SU-DHL-6 (cell line): ENCODE measurements around the gene C12orf57.

Experiments used
- H2AFZ ChIP-seq: fragments of 200-600 bp; sonication (generic); 2 replicates; pipeline ENCODE4 v1.6.1; 2014; ENCODE audit warnings: low read depth, mild to moderate bottlenecking, moderate library complexity, mixed read lengths, antibody characterized with exemption, low read length; ENCODE audit not compliant: severe bottlenecking
- H3F3A ChIP-seq: fragments of 200-600 bp; shearing (Covaris generic); 2 replicates; pipeline ENCODE4 v1.6.0; 2016; ENCODE audit warnings: antibody characterized with exemption, mild to moderate bottlenecking; ENCODE audit not compliant: insufficient read depth
- H3K27ac ChIP-seq: fragments of 200-600 bp; sonication (generic); 2 replicates; pipeline ENCODE4 v1.5.1; 2016; ENCODE audit warnings: low read depth, mild to moderate bottlenecking, low read length, moderate library complexity, mixed read lengths
- H3K27me3 ChIP-seq: fragments of 200-600 bp; sonication (generic), shearing (Covaris generic); 2 replicates; pipeline ENCODE4 v1.6.0; 2014; ENCODE audit warnings: mild to moderate bottlenecking, low read length
- H3K36me3 ChIP-seq: fragments of 200-600 bp; sonication (generic); 2 replicates; pipeline ENCODE4 v1.6.1; 2014; ENCODE audit warnings: mild to moderate bottlenecking, low read length, mixed read lengths
- H3K4me2 ChIP-seq: fragments of 300-600, 200-600 bp; shearing (Covaris generic), sonication (generic); 2 replicates; pipeline ENCODE4 v1.6.0; 2014; ENCODE audit warnings: low read length, low read depth, mild to moderate bottlenecking; ENCODE audit not compliant: poor library complexity, severe bottlenecking
- H3K4me3 ChIP-seq: fragments of 200-600 bp; sonication (generic); 2 replicates; pipeline ENCODE4 v1.5.1; 2014; ENCODE audit warnings: antibody characterized with exemption, low read length, mild to moderate bottlenecking, mixed read lengths; ENCODE audit not compliant: insufficient read depth, poor library complexity, severe bottlenecking
- H3K79me2 ChIP-seq: fragments of 200-600 bp; sonication (generic); 2 replicates; pipeline ENCODE4 v1.6.1; 2014; ENCODE audit warnings: mild to moderate bottlenecking, low read length, moderate library complexity; ENCODE audit not compliant: insufficient read depth
- H3K9ac ChIP-seq: fragments of 200-600 bp; sonication (generic); 2 replicates; pipeline ENCODE4 v1.7.0; 2014; ENCODE audit warnings: mild to moderate bottlenecking, low read length
- H3K9me2 ChIP-seq: fragments of 200-600 bp; sonication (generic); replicated peaks from 2 replicates; pipeline ENCODE4 v1.6.1; 2014; ENCODE audit warnings: low read length; ENCODE audit not compliant: insufficient read depth
- H3K9me3 ChIP-seq: fragments of 200-600 bp; sonication (generic); 2 replicates; pipeline ENCODE4 v1.6.1; 2014; ENCODE audit warnings: low read length, mixed read lengths; ENCODE audit not compliant: insufficient read depth
- H4K20me1 ChIP-seq: fragments of 200-600 bp; sonication (generic); 2 replicates; pipeline ENCODE4 v1.6.1; 2014; ENCODE audit warnings: low read depth, mild to moderate bottlenecking, antibody characterized with exemption, low read length, moderate library complexity, mixed read lengths
- CTCF ChIP-seq: fragments of 200-600 bp; sonication (generic); IDR thresholded peaks from one replicate; pipeline ENCODE4 v1.5.1; 2017; ENCODE audit warnings: antibody characterized with exemption, mild to moderate bottlenecking, low read length, moderate library complexity; ENCODE audit not compliant: insufficient read depth, poor library complexity, severe bottlenecking
- EZH2phosphoT487 ChIP-seq: fragments of 200-600 bp; sonication (generic), shearing (Covaris generic); conservative IDR thresholded peaks from 2 replicates; pipeline ENCODE4 v1.6.1; 2018; ENCODE audit warnings: mild to moderate bottlenecking, antibody characterized with exemption, low read length, moderate library complexity, mixed read lengths

The C12orf57 gene

GRCh38 chr12:6921996-6922946 lies 21.6 kb upstream of the C12orf57 start:
- H3K4me3 ChIP-seq: no peak overlapping the region
- no peak overlapping the region for H3K9ac ChIP-seq
- no peaks in the 10 kb centered on the region for H3K9me3 ChIP-seq
- H4K20me1 ChIP-seq: no peaks in the 10 kb centered on the region
- H3K36me3 ChIP-seq: no peaks in the 10 kb centered on the region
- no peak overlapping the region for H2AFZ ChIP-seq
- no peaks in the 10 kb centered on the region for H3F3A ChIP-seq
- H3K9me2 ChIP-seq: no peaks in the 10 kb centered on the region
- no peak overlapping the region for H3K4me2 ChIP-seq
- no peak for TF ChIP-seq CTCF
- no peak for TF ChIP-seq EZH2phosphoT487
- H3K27me3 ChIP-seq: 0 out of 2 replicates have a peak, but pooled peaks cover 4% of the 10 kb centered on the region
- no peaks in the 10 kb centered on the region for H3K79me2 ChIP-seq
- no peak overlapping the region for H3K27ac ChIP-seq

GRCh38 chr12:6923003-6923732 lies 20.7 kb upstream of the C12orf57 start:
- Histone ChIP-seq H3K79me2 (no peaks in the 10 kb centered on the region), H3K9me3 (no peaks in the 10 kb centered on the region), H3K27ac (no peak overlapping the region), H2AFZ (no peak overlapping the region), H3K9me2 (no peaks in the 10 kb centered on the region), H3K9ac (no peak overlapping the region), H3K36me3 (no peaks in the 10 kb centered on the region), H3K4me3 (no peak overlapping the region), H3K27me3 (0 out of 2 replicates have a peak, but pooled peaks cover 5% of the 10 kb centered on the region), H4K20me1 (no peaks in the 10 kb centered on the region), H3K4me2 (no peak overlapping the region), H3F3A (no peaks in the 10 kb centered on the region)
- TF ChIP-seq EZH2phosphoT487: no peak
- TF ChIP-seq CTCF: no peak

GRCh38 chr12:6923851-6924250 lies 20.0 kb upstream of the C12orf57 start:
- Histone ChIP-seq H3K27ac (no peak overlapping the region), H3F3A (no peaks in the 10 kb centered on the region), H4K20me1 (no peaks in the 10 kb centered on the region), H3K9me3 (no peaks in the 10 kb centered on the region), H2AFZ (no peak overlapping the region), H3K9ac (no peak overlapping the region), H3K79me2 (no peaks in the 10 kb centered on the region), H3K9me2 (no peaks in the 10 kb centered on the region), H3K4me2 (no peak overlapping the region), H3K27me3 (0 out of 2 replicates have a peak, but pooled peaks cover 5% of the 10 kb centered on the region), H3K36me3 (no peaks in the 10 kb centered on the region), H3K4me3 (no peak overlapping the region)
- no peak for TF ChIP-seq CTCF
- TF ChIP-seq EZH2phosphoT487: no peak
